Activated naive CD8-positive, alpha-beta T cell (primary cell): Measurements from ENCODE around the gene PRG3.
"Not testable (repeated sequence)": the region's sequence is repeated elsewhere in the genome, so short reads cannot be mapped to it uniquely, and the experiment has no call there.

ENCODE experiments used
- H3K27ac Mint-ChIP-seq: one replicate; pipeline ENCODE4 v1.8.0; 2021; ENCODE audit warnings: mixed read lengths
- H3K27me3 Mint-ChIP-seq: one replicate; pipeline ENCODE4 v1.8.0; 2021; ENCODE audit warnings: mixed read lengths
- H3K36me3 Mint-ChIP-seq: one replicate; pipeline ENCODE4 v1.8.0; 2021; ENCODE audit warnings: mixed read lengths
- H3K4me1 Mint-ChIP-seq: one replicate; pipeline ENCODE4 v1.8.0; 2021; ENCODE audit warnings: low read depth, mixed read lengths
- H3K4me3 Mint-ChIP-seq: one replicate; pipeline ENCODE4 v1.8.0; 2021; ENCODE audit warnings: mild to moderate bottlenecking, mixed read lengths
- H3K9me3 Mint-ChIP-seq: one replicate; pipeline ENCODE4 v1.8.0; 2021; ENCODE audit warnings: low read depth, mixed read lengths

Gene PRG3

GRCh38 chr11:57363131-57364080 is 17.5 kb downstream of the PRG3 start:
- Mint-ChIP-seq H3K36me3 (no peaks in the 10 kb centered on the region), H3K27me3 (peaks cover 3% of the 10 kb centered on the region), H3K9me3 (no peaks in the 10 kb centered on the region), H3K27ac (no peak overlapping the region), H3K4me1 (no peaks in the 10 kb centered on the region), H3K4me3 (no peak overlapping the region)

DNA sequence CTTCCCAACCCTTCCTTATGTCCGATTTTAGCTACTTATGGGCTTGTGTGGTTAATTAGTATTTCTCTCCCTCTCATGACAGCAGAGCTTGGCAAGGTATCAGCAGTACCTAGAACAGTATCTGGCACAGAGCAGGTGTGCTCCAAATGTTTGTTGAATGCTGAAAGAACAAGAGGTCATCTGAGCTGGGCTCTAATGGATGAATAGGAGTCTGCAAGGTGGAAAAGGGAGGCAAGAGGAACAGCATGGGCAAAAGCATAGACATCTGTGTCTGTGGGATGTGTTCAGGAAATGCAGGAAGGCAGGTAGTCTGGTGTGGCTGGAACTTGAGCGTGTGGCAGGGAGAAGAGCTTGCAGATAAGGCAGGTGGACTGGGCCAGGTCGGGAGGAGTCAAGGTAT is 19.0 kb downstream of the PRG3 start:
- peaks cover 3% of the 10 kb centered on the region for H3K27me3 Mint-ChIP-seq
- no peak overlapping the region for H3K4me3 Mint-ChIP-seq
- no peaks in the 10 kb centered on the region for H3K36me3 Mint-ChIP-seq
- H3K27ac Mint-ChIP-seq, result no peak overlapping the region
- H3K9me3 Mint-ChIP-seq, result no peaks in the 10 kb centered on the region
- H3K4me1 Mint-ChIP-seq, result no peaks in the 10 kb centered on the region

- not testable (repeated sequence) for H3K9me3 Mint-ChIP-seq, H3K36me3 Mint-ChIP-seq, H3K27me3 Mint-ChIP-seq, H3K27ac Mint-ChIP-seq, H3K4me1 Mint-ChIP-seq, H3K4me3 Mint-ChIP-seq
Measured at GRCh38 chr11:57361420-57361819, 19.5 kb downstream of the PRG3 start.

DNA sequence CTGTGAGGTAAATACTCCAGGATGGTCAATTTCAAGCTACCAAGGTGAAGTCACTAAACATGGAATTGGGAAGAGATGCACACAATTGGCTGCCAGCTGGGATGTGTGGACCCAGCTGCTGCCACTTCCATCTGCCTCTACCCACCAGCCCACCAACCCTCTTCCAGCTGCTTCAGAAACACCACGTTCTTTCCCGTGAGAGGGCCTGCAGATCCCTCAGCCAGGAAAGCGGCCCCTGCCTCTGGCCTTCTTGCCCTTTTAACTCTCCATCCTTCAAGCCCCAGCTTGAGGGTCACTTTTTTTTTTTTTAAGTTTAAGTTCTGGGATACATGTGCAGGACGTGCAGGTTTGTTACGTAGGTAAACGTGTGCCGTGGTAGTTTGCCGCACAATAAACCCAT is 20.0 kb downstream of the PRG3 start:
- H3K27ac Mint-ChIP-seq, result no peak overlapping the region
- no peaks in the 10 kb centered on the region for H3K36me3 Mint-ChIP-seq
- H3K27me3 Mint-ChIP-seq, result peaks cover 3% of the 10 kb centered on the region
- no peaks in the 10 kb centered on the region for H3K9me3 Mint-ChIP-seq
- H3K4me1 Mint-ChIP-seq, result no peaks in the 10 kb centered on the region
- H3K4me3 Mint-ChIP-seq, result no peak overlapping the region

DNA sequence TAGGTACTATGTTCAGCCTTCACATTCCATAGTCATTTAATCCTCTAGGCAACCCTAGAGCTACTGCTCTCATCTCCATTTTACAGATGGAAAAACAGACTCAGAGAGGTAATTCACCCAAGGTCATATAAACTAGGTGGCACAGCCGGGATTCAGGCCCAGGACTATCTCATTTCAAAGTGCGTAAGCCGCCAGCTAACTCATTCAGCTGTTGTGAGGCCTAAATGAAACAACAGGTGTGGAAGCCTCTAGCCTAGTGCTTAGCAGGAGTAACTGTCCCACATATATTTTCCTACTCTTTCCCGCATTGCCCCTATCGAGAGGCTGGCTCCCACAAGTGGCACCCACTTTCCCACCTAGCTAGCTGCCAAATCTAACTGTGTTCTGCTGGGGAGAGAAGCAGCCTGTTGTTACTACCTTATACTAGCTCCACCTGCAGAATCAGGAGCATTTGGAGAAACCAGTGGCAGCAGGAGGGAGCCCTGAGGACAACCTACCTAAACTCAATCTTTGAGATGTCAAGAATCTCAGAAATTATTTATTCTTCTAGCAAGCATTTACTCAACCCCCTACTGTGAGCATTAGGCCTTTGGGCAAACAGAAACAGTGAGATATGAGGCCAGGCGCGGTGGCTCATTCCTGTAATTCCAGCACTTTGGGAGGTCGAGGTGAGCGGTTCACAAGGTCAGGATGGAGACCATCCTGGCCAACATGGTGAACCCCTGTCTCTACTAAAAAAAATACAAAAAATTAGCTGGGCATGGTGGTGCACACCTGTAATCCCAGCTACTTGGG is 20.9 kb downstream of the PRG3 start:
- Mint-ChIP-seq H3K4me1 (no peaks in the 10 kb centered on the region), H3K9me3 (no peaks in the 10 kb centered on the region), H3K4me3 (no peak overlapping the region), H3K27ac (no peak overlapping the region), H3K27me3 (peaks cover 3% of the 10 kb centered on the region), H3K36me3 (no peaks in the 10 kb centered on the region)

GRCh38 chr11:57359396-57359795 is 21.6 kb downstream of the PRG3 start:
- Mint-ChIP-seq H3K9me3 (no peaks in the 10 kb centered on the region), H3K36me3 (no peaks in the 10 kb centered on the region), H3K27me3 (peaks cover 7% of the 10 kb centered on the region), H3K27ac (no peak overlapping the region), H3K4me3 (no peak overlapping the region), H3K4me1 (no peaks in the 10 kb centered on the region)

GRCh38 chr11:57358991-57359390 is 22.0 kb downstream of the PRG3 start:
- H3K36me3 Mint-ChIP-seq, result no peaks in the 10 kb centered on the region
- peaks cover 7% of the 10 kb centered on the region for H3K27me3 Mint-ChIP-seq
- no peaks in the 10 kb centered on the region for H3K4me1 Mint-ChIP-seq
- no peak overlapping the region for H3K4me3 Mint-ChIP-seq
- H3K27ac Mint-ChIP-seq, result no peak overlapping the region
- no peaks in the 10 kb centered on the region for H3K9me3 Mint-ChIP-seq

DNA sequence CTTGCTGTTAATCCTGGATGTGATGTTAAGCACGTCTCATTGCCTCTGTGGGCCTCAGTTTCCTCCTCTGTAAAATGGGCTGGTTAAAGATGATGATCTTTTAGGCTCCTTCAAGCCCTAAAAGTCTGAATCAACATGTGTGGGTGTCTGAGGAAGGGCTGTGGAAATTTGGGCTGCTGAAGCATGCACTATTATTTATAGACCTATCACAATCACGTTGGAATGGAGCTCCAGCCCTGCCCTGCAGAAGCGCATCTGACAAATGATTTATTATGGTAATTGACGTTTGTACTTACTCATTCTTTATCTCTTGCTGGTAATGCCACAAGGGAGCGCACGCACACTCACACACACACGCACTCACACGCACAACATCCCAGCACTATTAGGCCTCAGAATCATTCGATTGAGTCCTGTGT is 22.4 kb downstream of the PRG3 start:
- no peaks in the 10 kb centered on the region for H3K9me3 Mint-ChIP-seq
- H3K4me1 Mint-ChIP-seq, result no peaks in the 10 kb centered on the region
- no peak overlapping the region for H3K4me3 Mint-ChIP-seq
- H3K27me3 Mint-ChIP-seq, result peaks cover 7% of the 10 kb centered on the region
- no peaks in the 10 kb centered on the region for H3K36me3 Mint-ChIP-seq
- no peak overlapping the region for H3K27ac Mint-ChIP-seq

GRCh38 chr11:57357856-57358255 is 23.1 kb downstream of the PRG3 start:
- Mint-ChIP-seq H3K27me3 (peaks cover 7% of the 10 kb centered on the region), H3K27ac (no peak overlapping the region), H3K9me3 (no peaks in the 10 kb centered on the region), H3K4me1 (no peaks in the 10 kb centered on the region), H3K4me3 (no peak overlapping the region), H3K36me3 (no peaks in the 10 kb centered on the region)

GRCh38 chr11:57357310-57357709 is 23.6 kb downstream of the PRG3 start:
- Mint-ChIP-seq H3K36me3 (no peaks in the 10 kb centered on the region), H3K4me1 (no peaks in the 10 kb centered on the region), H3K4me3 (no peak overlapping the region), H3K27me3 (peaks cover 7% of the 10 kb centered on the region), H3K27ac (no peak overlapping the region), H3K9me3 (no peaks in the 10 kb centered on the region)

DNA sequence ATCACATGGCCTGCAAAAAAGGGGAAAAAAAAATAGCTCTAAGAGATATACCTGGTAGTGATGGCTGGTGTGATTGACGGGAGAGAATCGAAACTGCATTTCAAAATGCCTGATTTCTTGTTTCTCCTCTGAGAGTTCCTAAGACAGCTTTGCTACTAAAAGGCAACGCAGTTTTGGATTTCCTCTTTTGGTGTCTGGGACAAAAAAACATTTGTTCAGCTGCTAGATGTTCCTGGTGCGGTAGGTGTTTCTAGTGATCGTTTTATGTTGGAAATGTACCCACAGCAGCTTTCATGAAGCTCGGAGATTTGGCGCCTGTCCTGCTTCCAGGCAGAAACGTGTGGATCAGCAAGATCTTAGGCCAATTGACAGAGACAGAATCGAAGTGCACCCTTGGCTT is 24.7 kb downstream of the PRG3 start:
- H3K4me3 Mint-ChIP-seq, result no peak overlapping the region
- peaks cover 6% of the 10 kb centered on the region for H3K27me3 Mint-ChIP-seq
- peaks cover 2% of the 10 kb centered on the region for H3K36me3 Mint-ChIP-seq
- no peaks in the 10 kb centered on the region for H3K9me3 Mint-ChIP-seq
- no peak overlapping the region for H3K27ac Mint-ChIP-seq
- no peaks in the 10 kb centered on the region for H3K4me1 Mint-ChIP-seq

GRCh38 chr11:57354699-57355098 is 26.3 kb downstream of the PRG3 start:
- no peak overlapping the region for H3K27ac Mint-ChIP-seq
- H3K27me3 Mint-ChIP-seq, result peaks cover 9% of the 10 kb centered on the region
- no peaks in the 10 kb centered on the region for H3K9me3 Mint-ChIP-seq
- no peak overlapping the region for H3K4me3 Mint-ChIP-seq
- peaks cover 2% of the 10 kb centered on the region for H3K4me1 Mint-ChIP-seq
- peaks cover 2% of the 10 kb centered on the region for H3K36me3 Mint-ChIP-seq

- peaks cover 2% of the 10 kb centered on the region for H3K36me3 Mint-ChIP-seq
- H3K4me3 Mint-ChIP-seq, result no peak overlapping the region
- peaks cover 9% of the 10 kb centered on the region for H3K27me3 Mint-ChIP-seq
- peaks cover 2% of the 10 kb centered on the region for H3K4me1 Mint-ChIP-seq
- H3K27ac Mint-ChIP-seq, result no peak overlapping the region
- H3K9me3 Mint-ChIP-seq, result no peaks in the 10 kb centered on the region
Measured at GRCh38 chr11:57353852-57354251, 27.1 kb downstream of the PRG3 start.

GRCh38 chr11:57353446-57353845 is 27.5 kb downstream of the PRG3 start:
- Mint-ChIP-seq H3K27me3 (peaks cover 9% of the 10 kb centered on the region), H3K27ac (no peak overlapping the region), H3K36me3 (peaks cover 2% of the 10 kb centered on the region), H3K4me1 (peaks cover 2% of the 10 kb centered on the region), H3K4me3 (no peak overlapping the region), H3K9me3 (no peaks in the 10 kb centered on the region)

GRCh38 chr11:57353036-57353435 is 27.9 kb downstream of the PRG3 start:
- Mint-ChIP-seq H3K4me1 (peaks cover 2% of the 10 kb centered on the region), H3K9me3 (no peaks in the 10 kb centered on the region), H3K36me3 (peaks cover 2% of the 10 kb centered on the region), H3K27me3 (peaks cover 9% of the 10 kb centered on the region), H3K27ac (no peak overlapping the region), H3K4me3 (no peak overlapping the region)
